ENCODE results near the gene NEDD4L. TPM values are rescaled to one million over a fixed set of nuclear protein-coding genes. Genes with fewer than 3 reads are reported as not detected.
"Not testable (repeated sequence)": the region's sequence is repeated elsewhere in the genome, so short reads cannot be mapped to it uniquely, and the experiment has no call there.

Gene NEDD4L
- total RNA-seq, 4 donors from 2014 or later, result 16.2 to 63.0 (median 30.4) TPM

- ATAC-seq (ENCODE audit: low FRiP score), result no peak
- no peak for DNase-seq (ENCODE audit: low spot score)
- TF ChIP-seq, protein P1, sequence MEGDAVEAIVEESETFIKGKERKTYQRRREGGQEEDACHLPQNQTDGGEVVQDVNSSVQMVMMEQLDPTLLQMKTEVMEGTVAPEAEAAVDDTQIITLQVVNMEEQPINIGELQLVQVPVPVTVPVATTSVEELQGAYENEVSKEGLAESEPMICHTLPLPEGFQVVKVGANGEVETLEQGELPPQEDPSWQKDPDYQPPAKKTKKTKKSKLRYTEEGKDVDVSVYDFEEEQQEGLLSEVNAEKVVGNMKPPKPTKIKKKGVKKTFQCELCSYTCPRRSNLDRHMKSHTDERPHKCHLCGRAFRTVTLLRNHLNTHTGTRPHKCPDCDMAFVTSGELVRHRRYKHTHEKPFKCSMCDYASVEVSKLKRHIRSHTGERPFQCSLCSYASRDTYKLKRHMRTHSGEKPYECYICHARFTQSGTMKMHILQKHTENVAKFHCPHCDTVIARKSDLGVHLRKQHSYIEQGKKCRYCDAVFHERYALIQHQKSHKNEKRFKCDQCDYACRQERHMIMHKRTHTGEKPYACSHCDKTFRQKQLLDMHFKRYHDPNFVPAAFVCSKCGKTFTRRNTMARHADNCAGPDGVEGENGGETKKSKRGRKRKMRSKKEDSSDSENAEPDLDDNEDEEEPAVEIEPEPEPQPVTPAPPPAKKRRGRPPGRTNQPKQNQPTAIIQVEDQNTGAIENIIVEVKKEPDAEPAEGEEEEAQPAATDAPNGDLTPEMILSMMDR (IDR thresholded peaks at IDR 0.05), result no peak
These were observed 220.8 kb downstream of the NEDD4L start for GRCh38 chr18:58264840-58265239.

- not testable (repeated sequence) for DNase-seq (ENCODE audit: low spot score); ATAC-seq (ENCODE audit: low FRiP score)
These were observed 221.5 kb downstream of the NEDD4L start for GRCh38 chr18:58265489-58265888.

GRCh38 chr18:58266291-58266690 lies 222.3 kb downstream of the NEDD4L start:
- ATAC-seq (ENCODE audit: low FRiP score) (no peak), DNase-seq (ENCODE audit: low spot score) (no peak)
- TF ChIP-seq, protein P1 (IDR thresholded peaks at IDR 0.05), result no peak

DNA sequence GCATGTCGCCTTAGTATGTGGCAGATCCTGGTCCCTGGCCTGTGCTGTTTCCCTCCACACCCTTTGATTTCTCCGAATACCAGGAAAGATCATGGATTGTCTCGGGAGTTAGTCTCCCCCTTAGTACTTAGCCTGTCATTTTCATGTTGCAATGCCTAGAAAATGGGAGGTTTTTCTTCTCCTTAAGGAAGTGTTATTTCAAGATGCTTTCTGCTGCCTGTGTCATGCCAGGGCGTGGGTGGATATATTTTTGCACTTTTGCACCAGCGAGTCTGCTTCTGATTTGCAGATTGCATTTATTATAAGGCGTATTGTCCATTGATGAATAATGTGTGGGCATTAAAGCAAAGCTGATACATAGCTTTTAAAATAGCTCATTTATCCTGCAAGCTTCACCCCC lies 223.5 kb downstream of the NEDD4L start:
- TF ChIP-seq, protein P1 (IDR thresholded peaks at IDR 0.05), result no peak
- DNase-seq (ENCODE audit: low spot score) (no peak), ATAC-seq (ENCODE audit: low FRiP score) (no peak)

GRCh38 chr18:58268849-58269248 lies 224.8 kb downstream of the NEDD4L start:
- DNase-seq (ENCODE audit: low spot score), result no peak
- ATAC-seq (ENCODE audit: low FRiP score), result no peak
- TF ChIP-seq, protein P1 (IDR thresholded peaks at IDR 0.05), result no peak

DNA sequence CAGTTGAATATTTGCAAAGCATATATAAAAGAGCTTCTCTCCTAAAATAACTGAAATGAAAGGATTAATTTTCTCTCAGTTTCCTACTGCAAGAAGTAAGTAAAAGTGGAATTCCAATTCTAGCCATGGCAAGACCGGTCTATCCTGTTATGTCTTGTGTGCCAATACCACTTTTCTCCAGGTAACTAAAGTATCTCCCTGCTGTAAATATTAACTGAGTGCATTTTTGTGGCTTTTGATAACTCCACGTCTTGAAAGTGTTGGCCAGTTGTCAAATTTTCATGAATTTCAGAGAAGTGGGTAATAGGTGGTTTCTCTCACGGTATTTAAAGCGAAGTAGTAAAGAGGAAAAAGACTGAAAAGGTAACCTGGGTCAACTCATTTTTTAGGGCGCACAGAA lies 225.9 kb downstream of the NEDD4L start:
- ATAC-seq (ENCODE audit: low FRiP score), result no peak
- no peak for DNase-seq (ENCODE audit: low spot score)

GRCh38 chr18:58270396-58270795 lies 226.4 kb downstream of the NEDD4L start:
- DNase-seq (ENCODE audit: low spot score) (no peak), ATAC-seq (ENCODE audit: low FRiP score) (no peak)
- TF ChIP-seq, protein P1 (IDR thresholded peaks at IDR 0.05), result no peak

More for the DNA sequence above, 225.9 kb downstream of the NEDD4L start:
- TF ChIP-seq, protein P1 (IDR thresholded peaks at IDR 0.05), result no peak

GRCh38 chr18:58271770-58272169 lies 227.7 kb downstream of the NEDD4L start:
- TF ChIP-seq, protein P1 (IDR thresholded peaks at IDR 0.05), result no peak
- ATAC-seq (ENCODE audit: low FRiP score), result no peak
- DNase-seq (ENCODE audit: low spot score), result no peak
